Raji (cell line): ENCODE measurements around the gene CACNA1E.

ENCODE experiments used
- POLR2A ChIP-seq: IDR thresholded peaks from 2 replicates; pipeline ENCODE4 v1.6.1; 2011; ENCODE audit warnings: low read depth, low read length, control low read depth; ENCODE audit not compliant: insufficient read depth

CACNA1E gene

GRCh38 chr1:181768211-181768929 lies 285.1 kb downstream of the CACNA1E start:
- TF ChIP-seq POLR2A = no peak

GRCh38 chr1:181768930-181769280 lies 285.6 kb downstream of the CACNA1E start:
- TF ChIP-seq POLR2A = no peak

- TF ChIP-seq POLR2A = no peak
These were observed 286.5 kb downstream of the CACNA1E start for GRCh38 chr1:181769846-181770245.

- no peak for TF ChIP-seq POLR2A
These were observed 289.4 kb downstream of the CACNA1E start for GRCh38 chr1:181772714-181773113.

GRCh38 chr1:181776044-181776443 lies 292.7 kb downstream of the CACNA1E start:
- no peak for TF ChIP-seq POLR2A

- TF ChIP-seq POLR2A = no peak
These were observed 294.0 kb downstream of the CACNA1E start for GRCh38 chr1:181777286-181777685.

DNA sequence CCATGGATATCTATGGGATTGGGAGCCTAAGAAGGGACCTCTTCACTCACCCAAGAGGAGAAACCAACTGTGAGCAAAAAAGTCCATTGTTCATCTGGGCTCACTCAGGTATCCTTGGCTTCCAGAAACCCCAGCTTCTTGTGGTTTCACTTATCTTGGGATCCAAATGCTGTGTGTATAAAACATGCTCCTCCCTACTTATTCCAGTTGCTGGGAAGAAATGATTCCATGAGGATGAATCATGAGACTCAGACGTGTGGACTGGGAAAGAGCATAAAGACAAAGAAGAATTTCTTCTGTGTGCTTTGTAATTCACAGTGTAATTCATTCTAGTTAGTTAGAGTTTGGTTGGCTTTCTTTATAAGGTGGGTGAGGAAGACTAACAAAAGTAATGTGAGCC lies 294.5 kb downstream of the CACNA1E start:
- no peak for TF ChIP-seq POLR2A

GRCh38 chr1:181778640-181779260 lies 295.4 kb downstream of the CACNA1E start:
- TF ChIP-seq POLR2A = no peak

DNA sequence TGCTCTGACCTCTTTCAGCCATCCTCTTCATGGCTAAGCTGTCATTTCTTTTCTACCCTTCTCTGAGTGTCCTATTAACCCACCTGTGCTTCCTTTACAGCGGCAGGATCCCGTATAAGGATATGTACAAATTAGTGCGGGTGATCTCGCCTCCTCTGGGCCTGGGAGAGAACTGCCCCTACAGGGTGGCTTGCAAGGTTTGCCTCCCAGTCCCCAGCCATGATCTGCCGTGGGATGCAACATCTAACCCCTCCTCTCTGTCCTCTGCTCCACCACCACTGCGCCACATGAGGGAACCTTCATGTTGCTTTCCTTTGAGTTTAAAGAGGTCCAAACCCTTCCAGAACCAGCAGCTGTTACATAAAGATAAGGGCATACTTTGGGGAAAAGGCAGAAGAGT lies 296.0 kb downstream of the CACNA1E start:
- TF ChIP-seq POLR2A = no peak

- no peak for TF ChIP-seq POLR2A
These were observed 299.9 kb downstream of the CACNA1E start for GRCh38 chr1:181783208-181783607.

DNA sequence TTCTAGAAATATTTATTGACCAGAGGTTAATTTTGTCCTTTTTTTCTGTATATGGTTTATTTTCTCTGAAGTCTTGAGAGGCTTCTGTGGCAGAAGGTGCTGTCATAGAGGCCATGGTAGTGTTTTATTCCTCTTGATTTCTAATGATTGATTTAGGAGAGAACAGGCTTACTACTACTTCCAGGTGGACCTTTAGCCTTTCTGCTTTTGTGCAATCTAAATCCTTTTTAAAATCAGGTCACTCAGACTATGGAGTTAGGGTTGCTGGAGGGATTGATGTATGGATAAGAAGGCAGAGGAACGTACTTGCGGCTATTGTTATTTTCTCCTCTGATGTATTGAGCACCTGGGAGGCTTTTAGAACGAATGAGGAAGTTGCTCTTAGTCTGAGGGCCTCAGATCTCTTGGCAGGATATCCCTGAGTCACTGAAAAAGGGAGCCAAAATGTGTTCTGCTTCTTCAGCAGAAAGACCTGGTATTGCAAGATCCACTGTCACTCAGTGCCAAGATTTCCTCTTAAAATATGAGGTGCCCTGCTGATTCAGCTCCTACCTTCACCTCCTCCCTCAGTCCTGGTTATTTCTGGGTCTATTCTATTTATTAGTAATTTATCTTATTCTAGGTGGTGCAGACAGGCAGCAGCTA lies 300.8 kb downstream of the CACNA1E start:
- no peak for TF ChIP-seq POLR2A

GRCh38 chr1:181789395-181789794 lies 306.1 kb downstream of the CACNA1E start:
- no peak for TF ChIP-seq POLR2A

GRCh38 chr1:181791721-181792120 lies 308.4 kb downstream of the CACNA1E start:
- no peak for TF ChIP-seq POLR2A

DNA sequence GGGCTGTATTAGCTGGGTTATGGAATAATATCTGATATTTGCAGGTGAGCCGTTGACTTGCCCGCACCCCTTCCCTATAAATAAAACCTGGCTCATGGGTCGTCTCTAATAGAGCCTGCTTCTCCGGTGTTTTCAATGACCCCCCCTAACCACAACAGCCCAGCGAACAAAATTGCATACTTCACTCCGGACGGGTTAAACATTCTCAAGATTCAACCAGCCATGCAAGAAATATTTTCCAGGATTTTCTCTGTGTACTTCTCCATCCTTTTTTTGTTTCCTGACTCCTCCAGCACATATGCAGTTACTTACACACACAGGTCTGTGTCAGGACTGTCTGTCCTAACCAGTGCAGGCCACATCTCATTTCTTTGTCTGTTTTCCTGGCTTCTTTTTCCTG lies 310.5 kb downstream of the CACNA1E start:
- no peak for TF ChIP-seq POLR2A

GRCh38 chr1:181794332-181794731 lies 311.0 kb downstream of the CACNA1E start:
- no peak for TF ChIP-seq POLR2A

GRCh38 chr1:181798191-181798926 lies 315.0 kb downstream of the CACNA1E start:
- no peak for TF ChIP-seq POLR2A
